HPDE6-E6E7 (cell line): ENCODE data around the gene DCLK2.
A peak's percentile ranks its signal among the peaks of the same experiment; 100 is the strongest.
"Not testable (repeated sequence)": the region's sequence is repeated elsewhere in the genome, so short reads cannot be mapped to it uniquely, and the experiment has no call there.

Experiments used
- DNase-seq: peaks from one replicate; pipeline ENCODE4 v3.0.0; 2011; ENCODE audit warnings: missing footprints; ENCODE audit errors: extremely low spot score

Gene DCLK2

GRCh38 chr4:150152766-150153165, 74.5 kb downstream of the DCLK2 start:
- no peak for DNase-seq

DNA sequence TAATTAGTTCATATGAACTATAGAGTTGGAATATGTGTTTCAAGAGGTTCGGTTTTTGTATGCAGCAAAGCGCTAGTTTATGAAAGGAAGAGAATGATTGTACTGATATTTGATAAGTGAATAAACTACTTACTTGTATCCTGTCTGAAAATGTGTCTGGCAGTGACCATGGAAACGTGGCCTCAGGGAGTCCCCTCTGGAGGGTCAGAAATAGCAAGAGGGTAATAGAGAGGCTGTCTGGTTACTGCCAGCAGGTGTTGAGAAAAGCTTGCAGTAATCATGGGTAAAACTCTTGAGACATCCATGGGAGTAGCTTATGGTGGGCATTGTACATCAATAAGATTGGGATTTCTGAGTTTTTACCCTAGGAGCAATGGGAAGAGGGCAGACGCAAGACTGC, 77.1 kb downstream of the DCLK2 start:
- DNase-seq: no peak

DNA sequence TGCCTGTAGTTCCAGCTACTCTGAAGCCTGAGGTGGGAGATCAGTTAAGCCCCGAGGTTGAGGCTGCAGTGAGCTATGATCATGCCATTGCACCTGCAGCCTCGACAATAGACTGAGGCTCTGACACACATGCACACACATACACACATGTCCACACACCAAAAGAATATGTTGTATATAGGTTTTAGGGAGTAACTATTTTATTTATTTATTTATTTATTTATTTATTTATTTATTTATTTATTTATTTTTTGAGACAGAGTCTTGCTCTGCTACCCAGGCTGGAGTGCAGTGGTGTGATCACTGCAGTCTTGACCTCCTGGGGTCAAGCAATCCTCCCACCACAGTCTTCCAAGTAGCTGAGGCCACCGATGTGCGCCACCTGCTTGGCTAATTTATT, 78.3 kb downstream of the DCLK2 start:
- no peak for DNase-seq

DNA sequence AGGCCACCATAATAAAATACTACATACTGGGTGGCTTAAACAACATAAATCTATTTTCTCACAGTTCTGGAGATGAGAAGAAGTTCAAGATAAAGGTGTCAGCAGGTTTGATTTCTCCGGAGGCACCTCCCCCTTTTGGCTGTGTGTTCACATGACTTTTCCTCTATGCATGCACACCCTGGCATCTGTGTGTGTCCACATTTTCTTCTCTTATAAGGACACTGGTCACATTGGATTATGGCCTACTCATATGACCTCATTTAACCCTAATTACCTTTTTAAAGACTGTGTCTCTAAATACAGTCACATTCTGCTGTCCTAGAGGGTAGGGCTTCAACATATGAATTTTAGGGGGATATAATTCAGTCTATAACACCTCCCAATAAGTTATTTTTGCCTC, 79.8 kb downstream of the DCLK2 start:
- no peak for DNase-seq

GRCh38 chr4:150160473-150160872, 82.2 kb downstream of the DCLK2 start:
- no peak for DNase-seq

- no peak for DNase-seq
Observed at GRCh38 chr4:150161109-150161508, 82.9 kb downstream of the DCLK2 start.

GRCh38 chr4:150162020-150162419, 83.8 kb downstream of the DCLK2 start:
- DNase-seq: not testable (repeated sequence)

GRCh38 chr4:150164055-150164454, 85.8 kb downstream of the DCLK2 start:
- DNase-seq: no peak

DNA sequence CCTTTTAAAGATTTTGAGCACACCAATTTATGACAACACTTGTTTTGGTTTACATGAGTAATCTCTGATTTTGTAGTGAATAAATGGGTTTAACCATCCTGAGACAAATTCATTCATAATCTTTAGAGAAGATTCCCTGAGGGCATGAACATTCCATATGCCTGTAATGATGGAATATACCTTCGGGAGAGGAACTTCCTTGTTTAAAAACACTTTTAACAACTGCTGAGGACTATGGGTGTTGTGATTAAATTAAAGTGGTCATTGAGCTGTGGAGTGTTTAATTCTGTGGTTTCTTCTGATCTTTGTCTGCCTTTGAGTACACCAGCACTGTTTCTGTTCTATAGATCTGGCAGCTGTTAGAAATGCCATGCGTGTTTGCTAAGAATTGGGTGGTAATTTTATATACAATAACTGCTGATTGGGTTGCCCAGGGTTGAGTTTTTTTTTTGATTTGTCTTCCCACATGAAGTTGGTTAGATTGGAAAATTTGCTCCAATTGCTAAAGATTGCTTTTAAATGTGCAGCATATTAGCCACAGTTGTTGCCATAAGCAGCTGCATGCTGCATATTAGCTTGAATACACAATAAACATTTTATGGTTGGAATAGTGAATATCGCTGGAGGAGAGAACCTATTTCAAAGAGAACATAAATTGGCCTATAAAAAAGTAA, 86.8 kb downstream of the DCLK2 start:
- DNase-seq: no peak

DNA sequence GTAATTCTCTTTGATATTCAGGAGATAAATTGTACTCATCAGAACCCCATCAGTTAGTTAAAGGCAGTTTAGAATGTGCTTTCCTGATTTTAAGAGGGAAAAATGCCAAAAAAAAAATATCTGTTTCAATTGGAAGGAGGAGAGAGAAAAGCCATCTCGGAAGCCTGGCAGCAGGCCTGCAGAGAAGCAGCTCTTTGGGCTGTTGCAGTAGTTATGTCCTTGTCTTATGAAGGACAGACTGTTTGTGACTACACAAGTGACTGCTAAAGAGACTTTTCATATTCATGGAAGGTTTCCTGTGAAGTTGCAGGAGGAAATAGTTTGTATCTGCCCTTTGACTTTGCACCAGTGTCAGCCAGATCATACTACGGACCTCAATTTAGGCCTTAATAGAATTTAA, 88.8 kb downstream of the DCLK2 start:
- DNase-seq: no peak

GRCh38 chr4:150173432-150173861, 95.2 kb downstream of the DCLK2 start:
- no peak for DNase-seq

GRCh38 chr4:150173982-150174398, 95.7 kb downstream of the DCLK2 start:
- DNase-seq: no peak

- DNase-seq: peak; percentile 25
Observed at GRCh38 chr4:150176547-150176946, 98.3 kb downstream of the DCLK2 start.

DNA sequence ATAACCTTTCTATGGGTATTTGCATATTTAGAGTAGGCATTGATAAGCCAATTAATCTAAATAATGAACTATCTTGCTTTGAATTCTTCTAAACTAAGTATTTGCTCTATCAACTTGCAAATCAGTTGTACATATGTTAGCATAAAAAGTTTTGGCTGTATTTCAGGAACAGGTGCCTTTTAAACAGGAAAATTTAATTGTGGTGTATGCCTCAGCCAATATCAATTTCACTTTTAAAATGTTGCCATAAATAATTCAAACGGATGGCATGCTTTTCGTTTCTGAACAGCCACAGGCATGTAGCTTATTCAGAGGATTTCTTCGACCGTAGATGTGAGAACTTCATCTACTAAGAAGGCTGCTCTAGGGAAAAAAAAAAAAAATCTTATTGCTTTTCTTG, 99.9 kb downstream of the DCLK2 start:
- DNase-seq: no peak

DNA sequence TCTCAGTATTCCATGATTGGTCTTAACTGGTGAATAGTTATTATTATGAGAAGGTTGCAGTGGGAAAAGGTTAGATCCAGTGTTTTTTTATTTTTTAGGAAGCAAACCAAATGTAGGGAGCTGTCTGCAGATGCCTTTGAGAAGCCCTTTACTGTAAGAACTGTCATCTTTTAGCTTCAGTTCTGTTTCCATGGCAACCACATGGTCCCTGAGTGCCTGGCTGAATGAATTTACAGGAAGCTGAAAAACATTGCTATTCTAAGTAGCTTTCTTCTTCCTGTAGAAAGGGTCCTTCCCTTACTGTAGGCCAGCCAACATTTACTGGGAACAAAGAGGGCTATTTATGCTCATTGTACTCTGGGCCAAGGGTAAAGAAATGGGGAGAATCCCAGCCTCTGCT, 103.3 kb downstream of the DCLK2 start:
- no peak for DNase-seq

DNA sequence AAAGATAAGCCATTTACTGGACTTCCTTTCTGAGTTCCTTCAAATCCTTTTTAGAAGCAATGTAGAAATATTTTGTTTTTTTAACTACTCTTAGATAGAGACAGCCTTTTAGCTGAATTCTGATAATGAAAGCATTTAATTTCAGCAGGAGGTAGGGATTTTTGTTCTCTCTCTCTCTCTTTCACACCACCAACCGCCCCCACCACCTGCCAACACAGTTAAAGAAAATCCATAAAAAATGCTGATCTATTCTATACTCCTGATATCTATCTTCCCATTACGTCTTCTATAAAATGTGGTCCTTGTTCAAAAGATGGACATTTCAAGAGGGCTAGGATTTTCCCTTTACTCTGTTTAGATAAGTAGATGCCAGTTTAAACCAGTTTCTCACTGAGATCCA, 104.5 kb downstream of the DCLK2 start:
- no peak for DNase-seq

- DNase-seq: not testable (repeated sequence)
Observed at GRCh38 chr4:150185033-150185432, 106.8 kb downstream of the DCLK2 start.

DNA sequence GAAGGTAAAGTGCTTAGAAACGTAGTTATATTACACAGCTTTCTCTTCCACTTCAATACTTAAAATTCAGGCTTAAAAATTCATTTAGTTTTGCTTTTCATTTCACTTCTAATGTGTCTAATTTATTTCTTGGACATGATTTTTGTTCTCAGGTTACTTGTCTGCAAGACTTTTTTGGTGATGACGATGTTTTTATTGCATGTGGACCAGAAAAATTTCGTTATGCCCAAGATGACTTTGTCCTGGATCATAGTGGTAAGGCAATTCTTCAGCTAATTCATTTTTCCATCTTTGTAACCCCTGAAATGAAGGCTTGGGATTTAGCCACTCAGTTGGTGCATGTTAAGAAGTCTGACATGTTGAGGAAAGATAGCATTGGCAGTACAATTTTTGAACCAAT, 114.7 kb downstream of the DCLK2 start:
- no peak for DNase-seq

DNA sequence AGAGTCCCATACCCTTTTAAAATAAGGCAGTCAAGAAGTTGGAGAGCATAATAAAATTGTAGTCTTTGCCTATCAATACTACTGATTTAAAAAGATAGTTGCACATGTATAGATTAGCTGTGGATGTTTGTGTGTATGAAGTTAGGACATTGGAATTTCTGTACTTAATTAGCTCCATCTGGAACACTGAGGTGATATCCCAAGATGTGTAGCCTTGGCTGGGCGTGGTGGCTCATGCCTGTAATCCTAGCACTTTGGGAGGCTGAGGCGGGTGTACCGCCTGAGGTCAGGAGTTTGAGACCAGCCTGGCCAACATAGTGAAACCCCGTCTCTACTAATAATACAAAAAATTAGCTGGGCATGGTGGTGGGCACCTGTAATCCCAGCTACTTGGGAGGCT, 119.0 kb downstream of the DCLK2 start:
- not testable (repeated sequence) for DNase-seq

DNA sequence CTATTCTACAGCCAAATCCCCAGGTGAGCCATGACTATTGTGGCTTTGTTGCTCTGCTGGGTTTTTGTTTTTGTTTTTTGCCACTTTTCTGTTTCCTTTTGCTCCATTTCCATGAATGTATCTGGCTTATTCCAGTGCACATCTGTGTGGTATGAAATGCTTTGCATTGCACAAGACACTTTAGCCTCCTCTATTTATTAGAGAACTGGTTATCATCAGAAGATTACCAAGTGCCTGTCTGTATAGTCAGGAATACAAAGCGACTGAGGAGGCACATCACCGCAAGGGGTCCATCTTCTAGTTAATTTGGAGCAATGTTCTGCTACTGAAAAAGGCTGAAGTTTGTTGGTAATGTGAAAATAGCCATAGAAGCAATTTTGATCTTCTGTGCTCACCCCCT, 120.8 kb downstream of the DCLK2 start:
- no peak for DNase-seq

GRCh38 chr4:150205016-150205415, 126.8 kb downstream of the DCLK2 start:
- DNase-seq: no peak

DNA sequence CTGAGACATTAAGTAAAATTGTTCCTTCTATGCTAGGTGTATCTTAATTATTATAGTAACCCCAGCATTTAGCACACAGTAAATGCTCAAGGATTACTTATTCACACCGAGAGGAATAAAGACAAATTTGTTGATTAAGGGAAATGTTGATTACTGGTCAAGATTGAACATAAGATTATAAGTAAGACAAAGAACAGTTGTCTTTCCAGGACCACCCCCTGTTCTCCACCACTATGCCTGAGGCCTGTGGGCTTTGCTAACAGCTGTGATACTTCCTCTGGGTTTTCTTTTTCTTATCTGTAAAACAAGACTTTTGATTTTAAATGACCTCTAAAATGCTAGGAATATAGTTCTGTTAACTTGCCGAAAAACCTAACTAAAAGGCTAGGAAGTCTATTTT, 128.0 kb downstream of the DCLK2 start:
- no peak for DNase-seq

GRCh38 chr4:150206954-150207353, 128.7 kb downstream of the DCLK2 start:
- DNase-seq: no peak

DNA sequence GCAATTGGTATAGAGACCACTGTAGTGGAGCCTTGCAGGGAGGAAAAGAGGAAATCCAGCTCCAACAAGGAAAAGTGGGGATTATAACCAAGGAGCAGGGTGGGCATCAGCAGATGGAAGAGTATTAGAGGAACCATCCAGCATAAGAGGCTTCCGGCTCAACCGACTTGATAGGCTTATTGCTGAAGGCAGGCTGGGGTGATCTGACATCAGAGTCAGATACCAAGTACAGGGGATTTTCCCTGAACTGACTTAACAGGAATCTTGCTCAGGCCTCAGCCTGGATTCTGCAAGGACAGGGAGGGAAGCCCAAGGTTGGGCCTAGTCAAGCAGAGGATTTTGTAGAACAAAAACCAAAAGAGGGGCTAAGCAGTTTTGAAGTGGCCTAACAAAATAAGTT, 129.6 kb downstream of the DCLK2 start:
- no peak for DNase-seq
